Measurements from ENCODE around the gene BMPER. TPM values are rescaled to one million over a fixed set of nuclear protein-coding genes. Genes with fewer than 3 reads are reported as not detected.

Gene BMPER
- polyA plus RNA-seq, 1 experiment = 8.8 TPM

DNA sequence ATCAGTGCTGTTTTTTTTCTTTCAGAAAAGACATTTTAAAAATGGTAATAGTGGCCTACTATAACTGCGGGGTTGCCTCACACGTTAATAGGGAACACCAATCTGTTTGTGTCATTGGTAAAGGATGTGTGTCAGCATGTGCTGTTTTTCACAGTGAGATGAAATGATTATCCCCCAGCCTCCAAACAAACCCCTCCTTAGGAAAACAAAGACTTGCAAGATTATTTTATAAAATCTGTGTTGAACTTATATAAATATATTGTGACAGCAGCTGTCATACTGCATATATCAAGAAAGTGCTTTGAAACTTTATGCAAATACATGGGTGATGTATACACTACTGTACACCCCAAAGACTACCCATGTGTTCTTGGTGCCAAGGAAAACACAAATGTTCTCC, 125.8 kb downstream of the BMPER start:
- ChIA-PET CTCF (interaction anchor here (0.8 to 1.7 kb wide), 2 partner anchors 12 to 26 kb away, joined by 3 to 7 read pairs; no protein-coding TSS in a partner anchor), POLR2A (no interaction called here)
- no peak for DNase-seq (ENCODE audit: low read depth)
- no peaks in the 10 kb centered on the region for H3K36me3 ChIP-seq (ENCODE audit: control insufficient read depth, insufficient read depth, low read length)
- TF ChIP-seq, protein P1, sequence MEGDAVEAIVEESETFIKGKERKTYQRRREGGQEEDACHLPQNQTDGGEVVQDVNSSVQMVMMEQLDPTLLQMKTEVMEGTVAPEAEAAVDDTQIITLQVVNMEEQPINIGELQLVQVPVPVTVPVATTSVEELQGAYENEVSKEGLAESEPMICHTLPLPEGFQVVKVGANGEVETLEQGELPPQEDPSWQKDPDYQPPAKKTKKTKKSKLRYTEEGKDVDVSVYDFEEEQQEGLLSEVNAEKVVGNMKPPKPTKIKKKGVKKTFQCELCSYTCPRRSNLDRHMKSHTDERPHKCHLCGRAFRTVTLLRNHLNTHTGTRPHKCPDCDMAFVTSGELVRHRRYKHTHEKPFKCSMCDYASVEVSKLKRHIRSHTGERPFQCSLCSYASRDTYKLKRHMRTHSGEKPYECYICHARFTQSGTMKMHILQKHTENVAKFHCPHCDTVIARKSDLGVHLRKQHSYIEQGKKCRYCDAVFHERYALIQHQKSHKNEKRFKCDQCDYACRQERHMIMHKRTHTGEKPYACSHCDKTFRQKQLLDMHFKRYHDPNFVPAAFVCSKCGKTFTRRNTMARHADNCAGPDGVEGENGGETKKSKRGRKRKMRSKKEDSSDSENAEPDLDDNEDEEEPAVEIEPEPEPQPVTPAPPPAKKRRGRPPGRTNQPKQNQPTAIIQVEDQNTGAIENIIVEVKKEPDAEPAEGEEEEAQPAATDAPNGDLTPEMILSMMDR (IDR thresholded peaks at IDR 0.05; ENCODE audit: insufficient read depth, low read depth, low read length) = no peak
- no peak overlapping the region for H3K4me3 ChIP-seq (ENCODE audit: low read depth, low read length)
- H3K27me3 ChIP-seq (ENCODE audit: control insufficient read depth, insufficient read depth, low read length) = no peaks in the 10 kb centered on the region

DNA sequence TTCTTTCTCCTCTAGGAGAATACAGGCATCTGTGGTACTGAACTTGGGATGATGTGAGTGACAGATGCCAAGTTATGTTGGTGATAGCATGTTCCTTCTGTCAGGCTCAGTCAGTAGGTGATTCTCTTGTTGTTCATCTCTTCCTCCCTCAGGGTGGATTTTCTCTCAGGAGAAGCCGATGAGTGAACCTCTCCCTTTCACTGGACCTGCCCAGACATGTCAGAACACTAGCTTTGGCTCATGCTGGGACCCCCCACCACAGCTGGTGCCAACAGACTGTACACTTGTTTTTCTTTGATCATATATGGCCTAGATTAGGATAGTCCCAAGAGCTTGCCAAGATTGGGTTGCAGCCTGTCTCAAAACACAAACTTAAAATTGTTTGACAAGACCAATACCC, 129.4 kb downstream of the BMPER start:
- Histone ChIP-seq H3K36me3 (ENCODE audit: control insufficient read depth, insufficient read depth, low read length) (no peaks in the 10 kb centered on the region), H3K4me3 (ENCODE audit: low read depth, low read length) (no peak overlapping the region), H3K27me3 (ENCODE audit: control insufficient read depth, insufficient read depth, low read length) (no peaks in the 10 kb centered on the region)
- CTCF ChIA-PET = no interaction called here
- POLR2A ChIA-PET = no interaction called here
- DNase-seq (ENCODE audit: low read depth) = no peak
- TF ChIP-seq, protein P1 (IDR thresholded peaks at IDR 0.05; ENCODE audit: insufficient read depth, low read depth, low read length) = no peak

DNA sequence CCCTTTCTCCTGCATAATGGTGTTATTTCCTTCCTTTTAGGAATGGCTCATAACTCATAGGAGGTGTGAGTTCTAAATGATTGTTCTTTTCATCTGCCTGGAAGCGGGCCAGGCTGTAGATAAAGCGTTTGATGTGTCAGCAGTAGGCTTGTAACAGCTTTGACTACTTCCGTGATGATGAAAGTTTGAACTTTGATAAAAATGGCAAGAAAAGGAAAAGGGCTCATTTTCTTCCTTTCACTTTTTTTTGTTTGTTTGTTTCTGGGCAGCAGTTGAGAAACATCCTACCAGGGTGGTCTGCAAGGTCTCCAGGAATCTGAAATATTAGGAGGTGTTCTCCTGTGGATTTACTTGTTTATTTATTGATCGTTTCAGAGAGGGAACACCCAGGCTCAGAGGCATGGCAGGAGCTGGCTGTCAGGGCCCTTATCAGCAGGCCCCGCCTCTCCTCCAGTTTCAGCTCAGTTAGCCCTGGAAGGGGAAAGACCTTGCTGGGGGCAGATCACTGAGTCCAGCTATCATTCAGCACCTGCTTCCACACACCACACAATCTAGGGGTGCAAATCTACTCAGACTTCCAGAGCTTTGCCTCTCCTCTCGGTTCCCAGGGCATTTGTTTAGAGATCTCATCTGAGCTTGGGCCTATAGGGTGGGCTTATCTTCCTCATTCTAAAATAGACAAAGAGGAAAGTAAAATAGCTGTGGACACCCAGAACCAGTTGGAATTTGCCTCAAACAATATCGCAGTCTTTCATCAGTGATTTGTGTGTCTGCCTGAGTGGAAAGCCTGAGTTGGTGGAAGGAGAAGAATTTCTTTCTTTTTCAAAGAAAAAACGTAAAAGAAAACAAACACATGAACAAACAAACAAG, 130.9 kb downstream of the BMPER start:
- TF ChIP-seq, protein P1 (IDR thresholded peaks at IDR 0.05; ENCODE audit: insufficient read depth, low read depth, low read length) = no peak
- no peaks in the 10 kb centered on the region for H3K27me3 ChIP-seq (ENCODE audit: control insufficient read depth, insufficient read depth, low read length)
- ChIA-PET CTCF (interaction anchor here (1.0 kb wide), 1 partner anchor 11 kb away, joined by 3 read pairs; no protein-coding TSS in a partner anchor), POLR2A (no interaction called here)
- H3K4me3 ChIP-seq (ENCODE audit: low read depth, low read length) = no peak overlapping the region
- no peaks in the 10 kb centered on the region for H3K36me3 ChIP-seq (ENCODE audit: control insufficient read depth, insufficient read depth, low read length)
- no peak for DNase-seq (ENCODE audit: low read depth)

DNA sequence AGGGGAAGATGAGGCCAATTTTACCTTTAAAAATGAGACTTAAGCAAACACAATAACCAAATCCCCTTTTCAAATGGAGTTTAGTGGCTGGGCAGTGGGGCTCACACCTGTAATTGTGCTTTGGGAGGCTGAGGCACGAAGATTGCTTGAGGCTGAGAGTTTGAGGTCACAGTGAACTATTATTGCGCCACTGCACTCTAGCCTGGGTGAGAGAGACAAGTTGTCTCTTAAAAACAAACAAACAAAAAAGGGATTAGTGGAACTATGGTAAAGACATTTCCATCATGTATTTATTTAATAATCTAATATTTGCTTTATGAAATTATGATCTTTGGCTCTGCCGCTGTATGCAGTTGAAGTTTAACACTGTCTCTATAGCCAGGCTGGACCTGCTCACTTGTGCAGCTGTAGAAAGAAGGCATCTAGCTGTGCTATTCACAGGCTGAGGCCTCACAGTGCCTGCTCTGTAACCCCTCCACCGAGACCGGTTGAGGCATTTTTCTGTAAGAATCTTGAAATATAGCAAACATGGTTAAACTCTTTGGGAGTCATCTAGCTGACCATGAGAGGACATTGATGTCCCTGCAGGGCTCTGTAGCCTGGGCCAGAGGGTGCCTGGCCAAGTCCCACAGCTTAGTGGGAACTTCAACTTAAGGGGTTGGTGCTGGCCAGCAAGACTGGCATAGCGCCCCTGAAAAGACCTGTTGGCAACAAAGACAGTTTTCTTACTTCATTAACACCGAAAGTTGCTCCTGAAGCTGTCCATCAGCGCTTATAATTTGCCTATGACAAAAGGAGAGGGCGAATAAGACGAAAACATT, 131.8 kb downstream of the BMPER start:
- H3K36me3 ChIP-seq (ENCODE audit: control insufficient read depth, insufficient read depth, low read length) = no peaks in the 10 kb centered on the region
- TF ChIP-seq, protein P1 (IDR thresholded peaks at IDR 0.05; ENCODE audit: insufficient read depth, low read depth, low read length) = no peak
- H3K27me3 ChIP-seq (ENCODE audit: control insufficient read depth, insufficient read depth, low read length) = no peaks in the 10 kb centered on the region
- no peak overlapping the region for H3K4me3 ChIP-seq (ENCODE audit: low read depth, low read length)
- CTCF ChIA-PET = interaction anchor here (0.6 to 1.0 kb wide), 2 partner anchors 11 to 12 kb away, joined by 3 to 4 read pairs; no protein-coding TSS in a partner anchor
- POLR2A ChIA-PET = no interaction called here
- no peak for DNase-seq (ENCODE audit: low read depth)
